NT2/D1 (cell line): Measurements from ENCODE around the gene NTN1.

Source experiments
- DNase-seq: peaks from one replicate; pipeline ENCODE4 v3.0.0-alpha.2; 2011; ENCODE audit warnings: low read depth, low spot score
- H3K27me3 ChIP-seq: 2 replicates; pipeline ENCODE4 v1.6.0; 2011; ENCODE audit warnings: mild to moderate bottlenecking; ENCODE audit not compliant: insufficient read length, insufficient read depth
- H3K36me3 ChIP-seq: 2 replicates; pipeline ENCODE4 v1.6.1; 2011; ENCODE audit warnings: mild to moderate bottlenecking, low read length, mixed read lengths; ENCODE audit not compliant: insufficient read depth, insufficient read length
- H3K4me1 ChIP-seq: 2 replicates; pipeline ENCODE4 v1.5.1; 2011; ENCODE audit not compliant: insufficient read depth, insufficient read length
- H3K4me3 ChIP-seq: 2 replicates; pipeline ENCODE4 v1.5.1; 2011; ENCODE audit warnings: low read depth; ENCODE audit not compliant: insufficient read length
- H3K9ac ChIP-seq: 2 replicates; pipeline ENCODE4 v1.6.0; 2011; ENCODE audit warnings: low read depth; ENCODE audit not compliant: insufficient read length
- H3K9me3 ChIP-seq: 2 replicates; pipeline ENCODE4 v1.5.1; 2011; ENCODE audit warnings: mild to moderate bottlenecking, low read length; ENCODE audit not compliant: insufficient read depth
- SUZ12 ChIP-seq: IDR thresholded peaks from 2 replicates; pipeline ENCODE4 v1.6.1; 2011; ENCODE audit not compliant: insufficient read length, insufficient read depth; ENCODE audit errors: extremely low read depth
- YY1 ChIP-seq: IDR thresholded peaks from 2 replicates; pipeline ENCODE4 v1.6.1; 2011; ENCODE audit not compliant: insufficient read length, insufficient read depth
- ZNF274 ChIP-seq: IDR thresholded peaks from 2 replicates; pipeline ENCODE4 v1.6.1; 2011; ENCODE audit warnings: mild to moderate bottlenecking, low read depth, low read length

NTN1 gene

GRCh38 chr17:9228408-9229159 is 207.3 kb downstream of the NTN1 start:
- Histone ChIP-seq H3K4me1 (peaks cover 3% of the 10 kb centered on the region), H3K36me3 (no peaks in the 10 kb centered on the region), H3K9ac (no peak overlapping the region), H3K9me3 (no peaks in the 10 kb centered on the region), H3K4me3 (no peak overlapping the region), H3K27me3 (no peaks in the 10 kb centered on the region)
- TF ChIP-seq SUZ12: no peak
- DNase-seq: no peak

- DNase-seq: no peak
- Histone ChIP-seq H3K4me1 (peaks cover 2% of the 10 kb centered on the region), H3K9ac (no peak overlapping the region), H3K27me3 (no peaks in the 10 kb centered on the region), H3K9me3 (no peaks in the 10 kb centered on the region), H3K4me3 (no peak overlapping the region), H3K36me3 (no peaks in the 10 kb centered on the region)
- TF ChIP-seq SUZ12 (no peak), YY1 (no peak), ZNF274 (no peak)
Observed at GRCh38 chr17:9229160-9229825, 208.0 kb downstream of the NTN1 start.

- no peak for TF ChIP-seq SUZ12
- TF ChIP-seq ZNF274: no peak
- no peak for TF ChIP-seq YY1
- no peaks in the 10 kb centered on the region for H3K4me1 ChIP-seq
Observed at GRCh38 chr17:9229826-9230201, 208.5 kb downstream of the NTN1 start.

GRCh38 chr17:9230346-9230745 is 209.0 kb downstream of the NTN1 start:
- Histone ChIP-seq H3K4me1 (no peaks in the 10 kb centered on the region), H3K9ac (no peak overlapping the region), H3K4me3 (no peak overlapping the region), H3K27me3 (no peaks in the 10 kb centered on the region), H3K9me3 (no peaks in the 10 kb centered on the region), H3K36me3 (no peaks in the 10 kb centered on the region)
- TF ChIP-seq SUZ12 (no peak), YY1 (no peak), ZNF274 (no peak)
- no peak for DNase-seq

More at GRCh38 chr17:9229826-9230201, 208.5 kb downstream of the NTN1 start:
- Histone ChIP-seq H3K27me3 (no peaks in the 10 kb centered on the region), H3K9ac (no peak overlapping the region), H3K4me3 (no peak overlapping the region), H3K9me3 (no peaks in the 10 kb centered on the region), H3K36me3 (no peaks in the 10 kb centered on the region)
- no peak for DNase-seq

GRCh38 chr17:9230861-9231260 is 209.6 kb downstream of the NTN1 start:
- Histone ChIP-seq H3K27me3 (no peaks in the 10 kb centered on the region), H3K4me3 (no peak overlapping the region), H3K9ac (no peak overlapping the region), H3K4me1 (no peaks in the 10 kb centered on the region), H3K36me3 (no peaks in the 10 kb centered on the region), H3K9me3 (no peaks in the 10 kb centered on the region)
- no peak for DNase-seq
- TF ChIP-seq ZNF274: no peak
- TF ChIP-seq YY1: no peak
- no peak for TF ChIP-seq SUZ12

- Histone ChIP-seq H3K9ac (no peak overlapping the region), H3K4me3 (no peak overlapping the region), H3K9me3 (no peaks in the 10 kb centered on the region), H3K4me1 (no peaks in the 10 kb centered on the region), H3K27me3 (no peaks in the 10 kb centered on the region), H3K36me3 (no peaks in the 10 kb centered on the region)
- no peak for DNase-seq
- TF ChIP-seq YY1 (no peak), ZNF274 (no peak), SUZ12 (no peak)
Observed at GRCh38 chr17:9231449-9232154, 210.3 kb downstream of the NTN1 start.

GRCh38 chr17:9232155-9232475 is 210.8 kb downstream of the NTN1 start:
- Histone ChIP-seq H3K36me3 (no peaks in the 10 kb centered on the region), H3K27me3 (no peaks in the 10 kb centered on the region), H3K9me3 (no peaks in the 10 kb centered on the region), H3K4me1 (peaks cover 2% of the 10 kb centered on the region), H3K4me3 (no peak overlapping the region), H3K9ac (no peak overlapping the region)
- no peak for TF ChIP-seq YY1
- TF ChIP-seq ZNF274: no peak
- no peak for TF ChIP-seq SUZ12
- no peak for DNase-seq
